HEK293 (cell line): Measurements from ENCODE around the gene TAS1R3.

ENCODE experiments used
- CTCF ChIA-PET: fragments of 350-600 bp; formaldehyde crosslinking; extraction: SDS; loops from one replicate; lab custom pipeline; 2021; ENCODE audit warnings: antibody characterized with exemption; lab: Yijun Ruan, JAX
- POLR2A ChIA-PET: fragments of 300-600 bp; formaldehyde crosslinking; extraction: SDS; loops from one replicate; lab custom pipeline; 2020; ENCODE audit warnings: antibody characterized with exemption, inconsistent platforms; lab: Yijun Ruan, JAX
- H3K27ac ChIP-seq: fragments of 200-500 bp; sonication (Bioruptor generic); 2 replicates; pipeline ENCODE4 v1.5.1; 2014; ENCODE audit warnings: low read depth, low read length, control low read depth, inconsistent platforms; ENCODE audit errors: extremely low read depth
- H3K36me3 ChIP-seq, 2 experiments: fragments of 200-500 bp in 1 of 2; sonication (Bioruptor generic) in 1 of 2; 1 replicate in 1 of 2; 2 replicates in 1 of 2; pipeline ENCODE4 v1.5.1; 2014 to 2017; ENCODE audit warnings: inconsistent platforms in 2 of 2, low read length in 2 of 2; ENCODE audit not compliant: control insufficient read depth in 2 of 2, insufficient read depth in 1 of 2
- H3K4me1 ChIP-seq: fragments of 200-500 bp; sonication (Bioruptor generic); 2 replicates; pipeline ENCODE4 v1.5.1; 2014; ENCODE audit warnings: mild to moderate bottlenecking, low read length, inconsistent platforms; ENCODE audit not compliant: control insufficient read depth, insufficient read depth
- H3K4me3 ChIP-seq: 2 replicates; pipeline ENCODE4 v1.5.1; 2011; ENCODE audit warnings: low read depth, mild to moderate bottlenecking, control low read depth, low read length, moderate library complexity
- H3K9me3 ChIP-seq: fragments of 200-500 bp; sonication (Bioruptor generic); 2 replicates; pipeline ENCODE4 v1.5.1; 2014; ENCODE audit warnings: low read depth, low read length, inconsistent platforms; ENCODE audit not compliant: control insufficient read depth, insufficient read depth
- EGR2 ChIP-seq: fragments of 450-650 bp; formaldehyde crosslinking; IDR thresholded peaks from 2 replicates; pipeline ENCODE4 v1.5.1; 2016; ENCODE audit warnings: low read depth, missing biosample characterization, missing genetic modification characterization
- FEZF1 ChIP-seq: fragments of 450-650 bp; formaldehyde crosslinking; IDR thresholded peaks from 2 replicates; pipeline ENCODE4 v1.5.1; 2016; ENCODE audit warnings: missing biosample characterization, missing genetic modification characterization
- GLIS2 ChIP-seq: fragments of 450-650 bp; formaldehyde crosslinking; IDR thresholded peaks from 2 replicates; pipeline ENCODE4 v1.5.1; 2016; ENCODE audit warnings: missing biosample characterization, missing genetic modification characterization
- HOXD13 ChIP-seq: sonication (generic); formaldehyde crosslinking; IDR thresholded peaks from 2 replicates; pipeline ENCODE4 v1.8.0; 2022; ENCODE audit warnings: missing genetic modification reagents, borderline replicate concordance
- REST ChIP-seq: fragments of 450-650 bp; formaldehyde crosslinking; IDR thresholded peaks from 2 replicates; pipeline ENCODE4 v1.5.1; 2016; ENCODE audit warnings: missing biosample characterization, missing genetic modification characterization
- SALL2 ChIP-seq: fragments of 450-650 bp; formaldehyde crosslinking; IDR thresholded peaks from 2 replicates; pipeline ENCODE4 v1.5.0; 2017; ENCODE audit warnings: missing biosample characterization, mild to moderate bottlenecking, missing genetic modification characterization, borderline replicate concordance
- SP7 ChIP-seq: fragments of 450-650 bp; formaldehyde crosslinking; IDR thresholded peaks from 2 replicates; pipeline ENCODE4 v1.5.1; 2016; ENCODE audit warnings: missing biosample characterization, missing genetic modification characterization
- YY1 ChIP-seq: fragments of 450-650 bp; formaldehyde crosslinking; IDR thresholded peaks from 2 replicates; pipeline ENCODE4 v1.5.1; 2018; ENCODE audit warnings: missing biosample characterization, missing genetic modification characterization
- ZBTB21 ChIP-seq: fragments of 450-650 bp; formaldehyde crosslinking; IDR thresholded peaks from 2 replicates; pipeline ENCODE4 v1.5.1; 2017; ENCODE audit warnings: missing biosample characterization, missing genetic modification characterization
- ZBTB44 ChIP-seq: fragments of 450-650 bp; IDR thresholded peaks from 2 replicates; pipeline ENCODE4 v1.5.1; 2018; ENCODE audit warnings: missing biosample characterization, mild to moderate bottlenecking, missing genetic modification characterization
- ZFHX2 ChIP-seq: fragments of 450-650 bp; formaldehyde crosslinking; conservative IDR thresholded peaks from 2 replicates; pipeline ENCODE4 v1.5.1; 2016; ENCODE audit warnings: missing biosample characterization, missing genetic modification characterization
- ZNF132 ChIP-seq: fragments of 450-650 bp; formaldehyde crosslinking; IDR thresholded peaks from 2 replicates; pipeline ENCODE4 v1.5.1; 2017; ENCODE audit warnings: missing biosample characterization, missing genetic modification characterization, borderline replicate concordance
- ZNF174 ChIP-seq: fragments of 450-650 bp; formaldehyde crosslinking; IDR thresholded peaks from 2 replicates; pipeline ENCODE4 v1.5.0; 2017; ENCODE audit warnings: missing biosample characterization, mild to moderate bottlenecking, missing genetic modification characterization
- ZNF175 ChIP-seq: fragments of 450-650 bp; formaldehyde crosslinking; IDR thresholded peaks from 2 replicates; pipeline ENCODE4 v1.5.1; 2016; ENCODE audit warnings: missing biosample characterization, missing genetic modification characterization
- ZNF18 ChIP-seq: fragments of 450-650 bp; formaldehyde crosslinking; IDR thresholded peaks from 2 replicates; pipeline ENCODE4 v1.5.1; 2016; ENCODE audit warnings: missing biosample characterization, missing genetic modification characterization
- ZNF248 ChIP-seq: fragments of 450-650 bp; formaldehyde crosslinking; IDR thresholded peaks from 2 replicates; pipeline ENCODE4 v1.5.1; 2017; ENCODE audit warnings: missing biosample characterization, missing genetic modification characterization
- ZNF394 ChIP-seq: fragments of 450-650 bp; formaldehyde crosslinking; IDR thresholded peaks from 2 replicates; pipeline ENCODE4 v1.5.1; 2016; ENCODE audit warnings: missing biosample characterization, missing genetic modification characterization, mild to moderate bottlenecking, moderate library complexity, borderline replicate concordance
- ZNF488 ChIP-seq: fragments of 450-650 bp; formaldehyde crosslinking; IDR thresholded peaks from 2 replicates; pipeline ENCODE4 v1.5.1; 2016; ENCODE audit warnings: missing biosample characterization, missing genetic modification characterization
- ZNF544 ChIP-seq: fragments of 450-650 bp; formaldehyde crosslinking; IDR thresholded peaks from 2 replicates; pipeline ENCODE4 v1.5.0; 2017; ENCODE audit warnings: missing biosample characterization, missing genetic modification characterization
- ZNF600 ChIP-seq: fragments of 450-650 bp; formaldehyde crosslinking; IDR thresholded peaks from 2 replicates; pipeline ENCODE4 v1.5.1; 2016; ENCODE audit warnings: missing biosample characterization, missing genetic modification characterization
- ZNF621 ChIP-seq: fragments of 450-650 bp; formaldehyde crosslinking; IDR thresholded peaks from 2 replicates; pipeline ENCODE4 v1.5.1; 2017; ENCODE audit warnings: missing biosample characterization, missing genetic modification characterization
- ZNF623 ChIP-seq: fragments of 450-650 bp; formaldehyde crosslinking; IDR thresholded peaks from 2 replicates; pipeline ENCODE4 v1.5.1; 2016; ENCODE audit warnings: missing biosample characterization, missing genetic modification characterization
- ZNF645 ChIP-seq: fragments of 450-650 bp; formaldehyde crosslinking; IDR thresholded peaks from 2 replicates; pipeline ENCODE4; 2016; ENCODE audit warnings: missing biosample characterization, missing genetic modification characterization
- ZNF785 ChIP-seq: fragments of 450-650 bp; formaldehyde crosslinking; IDR thresholded peaks from 2 replicates; pipeline ENCODE4 v1.5.1; 2016; ENCODE audit warnings: missing biosample characterization, missing genetic modification characterization

TAS1R3 gene

GRCh38 chr1:1298861-1299685, 32.0 kb upstream of the TAS1R3 start:
- H3K27ac ChIP-seq = no peak overlapping the region
- H3K4me1 ChIP-seq = no peaks in the 10 kb centered on the region
- peak; percentile 58 for TF ChIP-seq GLIS2
- TF ChIP-seq ZBTB44 (tag by site-specific recombination) = no peak
- TF ChIP-seq ZNF623 = no peak
- TF ChIP-seq ZNF621 (tag by site-specific recombination) = no peak
- 0 out of 2 replicates have a peak, but pooled peaks have one; percentile 31 for TF ChIP-seq ZNF600 (tag by site-specific recombination)
- TF ChIP-seq REST (tag by site-specific recombination) = peak; percentile 97
- TF ChIP-seq, all 188 proteins: peak for 3
- POLR2A ChIA-PET = interaction anchor here (0.9 kb wide), 1 partner anchor 10 kb away, joined by 3 read pairs; no protein-coding TSS in a partner anchor
- H3K9me3 ChIP-seq = no peaks in the 10 kb centered on the region
- CTCF ChIA-PET = interaction anchor here (1.3 kb wide), 1 partner anchor 49 kb away, joined by 4 read pairs; no protein-coding TSS in a partner anchor
- no peak overlapping the region for H3K4me3 ChIP-seq
- H3K36me3 ChIP-seq = peaks cover 0 to 36% of the 10 kb centered on the region in 2 experiments; a peak in 2 of 3 replicates

GRCh38 chr1:1299686-1300351, 31.3 kb upstream of the TAS1R3 start:
- H3K9me3 ChIP-seq = no peaks in the 10 kb centered on the region
- CTCF ChIA-PET = interaction anchor here (0.5 to 1.9 kb wide), 7 partner anchors 8 to 431 kb away, joined by 3 to 9 read pairs (median 3); no protein-coding TSS in a partner anchor
- peaks cover 0 to 29% of the 10 kb centered on the region in 2 experiments; a peak in 2 of 3 replicates for H3K36me3 ChIP-seq
- H3K4me1 ChIP-seq = peaks cover 6% of the 10 kb centered on the region
- H3K4me3 ChIP-seq = no peak overlapping the region
- H3K27ac ChIP-seq = no peak overlapping the region
- POLR2A ChIA-PET = interaction anchor here (0.5 to 1.7 kb wide), 4 partner anchors 8 to 174 kb away, joined by 3 to 9 read pairs (median 3); no protein-coding TSS in a partner anchor
- no peak for TF ChIP-seq ZNF248 (tag by site-specific recombination)
- peak; percentile 75 for TF ChIP-seq ZFHX2 (tag by site-specific recombination)
- TF ChIP-seq ZBTB21 = no peak
- no peak for TF ChIP-seq ZNF394 (tag by site-specific recombination)
- no peak for TF ChIP-seq FEZF1
- TF ChIP-seq ZNF132 = no peak
- TF ChIP-seq EGR2 (tag by site-specific recombination) = peak; percentile 36
- no peak for TF ChIP-seq ZNF785 (tag by site-specific recombination)
- TF ChIP-seq ZNF544 (tag by site-specific recombination) = no peak
- no peak for TF ChIP-seq ZNF18 (tag by site-specific recombination)
- TF ChIP-seq ZNF645 (tag by site-specific recombination) = no peak
- TF ChIP-seq SP7 (tag by site-specific recombination) = no peak
- no peak for TF ChIP-seq SALL2 (tag by site-specific recombination)
- TF ChIP-seq ZNF175 (tag by site-specific recombination) = no peak
- no peak for TF ChIP-seq ZNF174 (tag by site-specific recombination)
- TF ChIP-seq GLIS2 = 0 out of 2 replicates have a peak, but pooled peaks have one; percentile 12
- TF ChIP-seq YY1 (tag by site-specific recombination) = no peak
- TF ChIP-seq ZNF621 (tag by site-specific recombination) = no peak
- TF ChIP-seq HOXD13 (CRISPR knock-in tag) = no peak
- TF ChIP-seq ZNF488 (tag by site-specific recombination) = no peak
